Caco-2 (cell line): Measurements from ENCODE around the gene APC. TPM values are rescaled to one million over a fixed set of nuclear protein-coding genes. Genes with fewer than 3 reads are reported as not detected.

ENCODE experiments used
- BruUV-seq: library from RNA; stranded (reverse); fragments of 400-500 nt; replicated peaks from 2 replicates; lab custom pipeline; 2021; lab: Mats Ljungman, UMichigan
- CTCF ChIA-PET: fragments of 300-600 bp; sonication (Branson Sonifier 250); formaldehyde crosslinking; loops from one replicate; lab custom pipeline; 2022; ENCODE audit warnings: antibody characterized with exemption; lab: Charles Lee
- POLR2A ChIA-PET: fragments of 300-600 bp; sonication (Branson Sonifier 250); formaldehyde crosslinking; loops from one replicate; lab custom pipeline; 2022; ENCODE audit warnings: antibody characterized with exemption; lab: Charles Lee
- DNase-seq, 2 experiments: peaks; one replicate each; pipeline versions ENCODE4 v3.0.0 to v3.0.0-alpha.2; 2020 to 2022
- H3K27me3 ChIP-seq: replicated peaks from 2 replicates; pipeline ENCODE4 v1.6.0; 2011; ENCODE audit warnings: low read length; ENCODE audit not compliant: control insufficient read depth, insufficient read depth
- H3K36me3 ChIP-seq: 2 replicates; pipeline ENCODE4 v1.5.1; 2011; ENCODE audit warnings: low read length; ENCODE audit not compliant: control insufficient read depth, insufficient read depth
- H3K4me1 ChIP-seq: fragments of 250-450 bp; sonication (Bioruptor Pico); 2 replicates; pipeline ENCODE4 v1.5.1; 2020; ENCODE audit warnings: mild to moderate bottlenecking
- H3K4me3 ChIP-seq: 2 replicates; pipeline ENCODE4 v1.5.1; 2011; ENCODE audit warnings: low read depth, mild to moderate bottlenecking, control low read depth, low read length
- H3K9me3 ChIP-seq: fragments of 250-450 bp; sonication (Bioruptor Pico); 2 replicates; pipeline ENCODE4 v1.5.1; 2020; ENCODE audit warnings: mild to moderate bottlenecking, moderate library complexity
- H3K27ac Mint-ChIP-seq: one replicate; pipeline ENCODE4 v1.8.0; 2022; ENCODE audit warnings: mixed read lengths; ENCODE audit not compliant: unreplicated experiment
- H3K27me3 Mint-ChIP-seq: one replicate; pipeline ENCODE4 v1.8.0; 2022; ENCODE audit warnings: mixed read lengths; ENCODE audit not compliant: insufficient read depth, unreplicated experiment
- H3K36me3 Mint-ChIP-seq: one replicate; pipeline ENCODE4 v1.8.0; 2022; ENCODE audit warnings: mild to moderate bottlenecking, mixed read lengths; ENCODE audit not compliant: insufficient read depth, unreplicated experiment
- H3K4me1 Mint-ChIP-seq: one replicate; pipeline ENCODE4 v1.8.0; 2022; ENCODE audit warnings: low read depth, mixed read lengths; ENCODE audit not compliant: unreplicated experiment
- H3K4me3 Mint-ChIP-seq: one replicate; pipeline ENCODE4 v1.8.0; 2022; ENCODE audit warnings: mild to moderate bottlenecking, moderate library complexity, mixed read lengths; ENCODE audit not compliant: unreplicated experiment
- H3K9me3 Mint-ChIP-seq: one replicate; pipeline ENCODE4 v1.8.0; 2022; ENCODE audit warnings: mixed read lengths; ENCODE audit not compliant: unreplicated experiment
- CTCF ChIP-seq, 2 experiments: fragments of 200-600 bp in 1 of 2; IDR thresholded peaks; 1 replicate in 1 of 2; 2 replicates in 1 of 2; pipeline versions ENCODE4 v1.5.1 to v1.8.0; 2011 to 2022; ENCODE audit warnings: antibody characterized with exemption in 1 of 2, control low read depth in 1 of 2, inconsistent platforms in 1 of 2, low read depth in 1 of 2, low read length in 1 of 2, mild to moderate bottlenecking in 1 of 2, moderate library complexity in 1 of 2; ENCODE audit not compliant: insufficient read depth in 1 of 2, severe bottlenecking in 1 of 2, unreplicated experiment in 1 of 2
- intact Hi-C: fragments of 100-400 bp; cut with micrococcal nuclease; formaldehyde crosslinking; loops from one replicate; pipeline ENCODE4 v1.10.0; 2022; ENCODE audit not compliant: unreplicated experiment
- total RNA-seq: library from RNA; stranded (reverse); gene quantifications from 2 replicates; pipeline ENCODE4 v1.2.3, GENCODE V29; 2022

The APC gene
- total RNA-seq, 1 experiment from 2014 or later = 28.6 TPM

DNA sequence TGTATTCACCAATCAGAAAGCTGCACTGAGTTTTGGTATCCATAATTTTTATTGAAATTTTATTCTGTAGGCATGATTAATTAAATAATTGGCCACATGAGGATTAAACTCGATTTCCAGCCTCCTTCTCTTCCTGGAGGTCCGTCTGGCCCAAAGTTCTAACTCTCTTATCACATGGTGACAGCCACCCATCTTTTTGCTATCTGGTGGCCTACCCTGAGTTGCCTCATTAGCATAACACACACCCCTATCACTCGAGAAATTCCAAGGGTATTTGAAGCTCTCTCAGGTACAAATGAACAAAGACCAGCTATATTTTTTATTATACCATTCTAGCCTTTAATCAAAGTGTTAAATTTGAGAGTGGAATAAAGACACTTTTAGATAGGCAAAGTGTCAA lies 57.7 kb downstream of the APC start:
- Mint-ChIP-seq H3K4me3 (peak overlapping the region; percentile 42), H3K36me3 (peaks cover 28% of the 10 kb centered on the region), H3K27me3 (no peaks in the 10 kb centered on the region), H3K9me3 (no peaks in the 10 kb centered on the region), H3K4me1 (peaks cover 34% of the 10 kb centered on the region), H3K27ac (peak overlapping the region; percentile 45)
- ChIA-PET CTCF (no interaction called here), POLR2A (interaction anchor here (0.6 kb wide), 1 partner anchor 65 kb away, joined by 3 read pairs; no protein-coding TSS in a partner anchor)
- no peak for TF ChIP-seq CTCF (IDR thresholded peaks at IDR 0.05; ENCODE audit: insufficient read depth in 1 of 2, low read depth in 1 of 2, low read length in 1 of 2, severe bottlenecking in 1 of 2, unreplicated experiment in 1 of 2)
- BruUV-seq = no TSS peak
- Histone ChIP-seq H3K36me3 (peaks cover 1% of the 10 kb centered on the region; the same call in 1 of the 2 replicates), H3K4me3 (no peak overlapping the region), H3K4me1 (peaks cover 29% of the 10 kb centered on the region), H3K27me3 (no peaks in the 10 kb centered on the region), H3K9me3 (no peaks in the 10 kb centered on the region)
- intact Hi-C loops = no loop called here
- no peak for DNase-seq

DNA sequence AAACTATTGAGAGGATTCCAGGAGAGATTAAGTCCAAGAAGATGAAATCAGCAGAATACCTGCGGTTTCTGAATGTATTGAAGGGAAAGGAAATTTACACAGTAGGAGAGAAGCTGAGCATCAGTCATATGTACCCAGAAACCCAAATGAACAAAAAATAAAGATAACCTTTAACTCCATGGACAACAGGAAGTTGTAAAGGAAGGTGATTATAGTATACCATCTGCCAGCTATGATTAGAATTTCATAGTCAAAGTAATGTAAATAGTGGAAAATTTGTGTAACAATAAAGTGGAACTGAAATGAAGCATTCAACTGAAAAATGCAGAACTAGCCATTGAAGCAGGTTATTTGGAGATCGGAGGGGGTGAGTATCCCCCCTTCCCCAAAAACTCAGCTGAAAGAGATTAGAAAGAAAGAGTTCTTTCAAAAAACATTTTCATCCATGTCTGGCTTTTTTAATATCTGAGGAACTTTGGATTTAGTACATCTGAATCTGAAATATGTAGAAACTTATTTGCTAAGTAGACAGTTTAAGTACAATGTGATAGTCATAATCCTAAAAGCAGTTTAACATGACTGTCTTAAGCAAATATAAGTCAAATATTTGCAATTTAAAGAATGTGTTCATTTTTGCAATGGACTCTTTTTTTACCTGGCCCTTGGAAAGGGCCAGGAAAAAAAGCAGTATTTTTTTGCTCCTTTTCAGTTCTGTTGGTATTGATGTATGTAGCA lies 58.4 kb downstream of the APC start:
- Mint-ChIP-seq H3K4me3 (peak overlapping the region; percentile 42), H3K27me3 (no peaks in the 10 kb centered on the region), H3K27ac (peak overlapping the region; percentile 45), H3K4me1 (peaks cover 34% of the 10 kb centered on the region), H3K9me3 (no peaks in the 10 kb centered on the region), H3K36me3 (peaks cover 28% of the 10 kb centered on the region)
- Histone ChIP-seq H3K36me3 (peaks cover 1% of the 10 kb centered on the region; the same call in 1 of the 2 replicates), H3K4me3 (no peak overlapping the region), H3K27me3 (no peaks in the 10 kb centered on the region), H3K9me3 (no peaks in the 10 kb centered on the region), H3K4me1 (peaks cover 29% of the 10 kb centered on the region)
- no TSS peak for BruUV-seq
- intact Hi-C loops = loop anchor here (2.0 kb wide), 1 partner anchor 51 kb away; no protein-coding TSS in a partner anchor
- DNase-seq = peak in 1 of 2 experiments; percentile 3
- ChIA-PET CTCF (no interaction called here), POLR2A (interaction anchor here (0.6 kb wide), 1 partner anchor 64 kb away, joined by 3 read pairs; no protein-coding TSS in a partner anchor)
- no peak for TF ChIP-seq CTCF (IDR thresholded peaks at IDR 0.05; ENCODE audit: insufficient read depth in 1 of 2, low read depth in 1 of 2, low read length in 1 of 2, severe bottlenecking in 1 of 2, unreplicated experiment in 1 of 2)

DNA sequence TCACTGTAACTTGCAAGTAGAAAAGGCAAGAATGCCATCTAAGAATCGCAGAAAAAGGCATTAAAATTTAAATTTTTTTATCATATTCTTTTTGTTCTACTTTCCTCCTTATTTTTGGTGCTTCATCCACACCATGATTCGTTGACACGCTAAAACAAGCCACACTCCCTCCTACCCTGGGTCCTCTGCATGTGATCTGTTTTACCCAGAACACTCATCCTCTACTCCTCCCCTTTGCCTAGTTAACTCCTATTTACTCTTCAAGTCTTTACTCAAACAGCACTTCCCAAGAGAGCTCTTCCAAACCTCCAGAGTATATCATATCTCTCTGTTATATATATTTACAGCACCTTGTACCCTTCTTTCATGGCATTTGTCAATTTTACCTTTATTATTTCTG lies 62.0 kb downstream of the APC start:
- TF ChIP-seq CTCF (IDR thresholded peaks at IDR 0.05; ENCODE audit: insufficient read depth in 1 of 2, low read depth in 1 of 2, low read length in 1 of 2, severe bottlenecking in 1 of 2, unreplicated experiment in 1 of 2) = no peak
- peaks cover 29% of the 10 kb centered on the region for H3K4me1 ChIP-seq
- no TSS peak for BruUV-seq
- Mint-ChIP-seq H3K27ac (peak overlapping the region; percentile 10), H3K4me1 (peaks cover 34% of the 10 kb centered on the region), H3K9me3 (no peaks in the 10 kb centered on the region), H3K4me3 (no peak overlapping the region), H3K27me3 (no peaks in the 10 kb centered on the region), H3K36me3 (peaks cover 10% of the 10 kb centered on the region)
- CTCF ChIA-PET = no interaction called here
- no peaks in the 10 kb centered on the region for H3K27me3 ChIP-seq
- POLR2A ChIA-PET = no interaction called here
- DNase-seq = no peak
- H3K36me3 ChIP-seq = no peaks in the 10 kb centered on the region; the same call in 1 of the 2 replicates
- H3K9me3 ChIP-seq = no peaks in the 10 kb centered on the region
- H3K4me3 ChIP-seq = no peak overlapping the region
- intact Hi-C loops = no loop called here
